DOHH2 (cell line): Measurements from ENCODE around the gene FRMD8.

ENCODE experiments used
- H3F3A ChIP-seq: fragments of 200-600 bp; sonication (generic), shearing (Covaris generic); 2 replicates; pipeline ENCODE4 v1.6.0; 2016; ENCODE audit warnings: antibody characterized with exemption, mild to moderate bottlenecking; ENCODE audit not compliant: control insufficient read depth, insufficient read depth
- H3K27ac ChIP-seq: fragments of 200-600 bp; sonication (generic); 2 replicates; pipeline ENCODE4 v1.5.1; 2014; ENCODE audit warnings: low read depth, mild to moderate bottlenecking, low read length, moderate library complexity
- H3K27me3 ChIP-seq: fragments of 200-600 bp; sonication (generic); 2 replicates; pipeline ENCODE4 v1.6.1; 2014; ENCODE audit warnings: mild to moderate bottlenecking, low read length, mixed read lengths; ENCODE audit not compliant: control insufficient read depth
- H3K36me3 ChIP-seq: fragments of 200-600 bp; sonication (generic); 2 replicates; pipeline ENCODE4 v1.6.1; 2014; ENCODE audit warnings: mild to moderate bottlenecking, low read length, moderate library complexity, mixed read lengths; ENCODE audit not compliant: control insufficient read depth
- H3K4me1 ChIP-seq: fragments of 200-600 bp; sonication (generic); 2 replicates; pipeline ENCODE4 v1.6.1; 2014; ENCODE audit warnings: mild to moderate bottlenecking, low read length, mixed read lengths; ENCODE audit not compliant: control insufficient read depth
- H3K4me2 ChIP-seq: fragments of 200-600 bp; sonication (generic); 2 replicates; pipeline ENCODE4 v1.6.0; 2014; ENCODE audit warnings: mild to moderate bottlenecking, low read length, moderate library complexity
- H3K4me3 ChIP-seq: fragments of 200-600 bp; sonication (generic); 2 replicates; pipeline ENCODE4 v1.5.1; 2014; ENCODE audit warnings: mild to moderate bottlenecking, low read length, mixed read lengths
- H3K79me2 ChIP-seq: fragments of 200-600 bp; sonication (generic); 2 replicates; pipeline ENCODE4 v1.6.1; 2014; ENCODE audit warnings: mild to moderate bottlenecking, low read length, mixed read lengths; ENCODE audit not compliant: control insufficient read depth
- H3K9me2 ChIP-seq: fragments of 200-600 bp; sonication (generic); replicated peaks from 2 replicates; pipeline ENCODE4 v1.6.1; 2014; ENCODE audit warnings: mild to moderate bottlenecking, low read length, mixed read lengths; ENCODE audit not compliant: control insufficient read depth
- H3K9me3 ChIP-seq: fragments of 200-600 bp; sonication (generic); 2 replicates; pipeline ENCODE4 v1.6.1; 2014; ENCODE audit warnings: antibody characterized with exemption, low read length, mixed read lengths; ENCODE audit not compliant: control insufficient read depth, insufficient read depth
- H4K20me1 ChIP-seq: fragments of 200-600 bp; sonication (generic); 2 replicates; pipeline ENCODE4 v1.6.0; 2014; ENCODE audit warnings: low read depth, mild to moderate bottlenecking, antibody characterized with exemption, low read length, moderate library complexity; ENCODE audit not compliant: control insufficient read depth, insufficient read depth
- EZH2phosphoT487 ChIP-seq: fragments of 200-600 bp; sonication (generic); IDR thresholded peaks from 2 replicates; pipeline ENCODE4 v1.6.1; 2017; ENCODE audit warnings: borderline replicate concordance, mild to moderate bottlenecking, antibody characterized with exemption, low read length, moderate library complexity, mixed read lengths
- TF ChIP-seq, protein P1 (sequence below): fragments of 200-600 bp; sonication (generic); IDR thresholded peaks from one replicate; pipeline ENCODE4 v1.5.1; 2014; ENCODE audit warnings: antibody characterized with exemption, mild to moderate bottlenecking, low read depth, low read length; ENCODE audit not compliant: poor library complexity, severe bottlenecking

FRMD8 gene

DNA sequence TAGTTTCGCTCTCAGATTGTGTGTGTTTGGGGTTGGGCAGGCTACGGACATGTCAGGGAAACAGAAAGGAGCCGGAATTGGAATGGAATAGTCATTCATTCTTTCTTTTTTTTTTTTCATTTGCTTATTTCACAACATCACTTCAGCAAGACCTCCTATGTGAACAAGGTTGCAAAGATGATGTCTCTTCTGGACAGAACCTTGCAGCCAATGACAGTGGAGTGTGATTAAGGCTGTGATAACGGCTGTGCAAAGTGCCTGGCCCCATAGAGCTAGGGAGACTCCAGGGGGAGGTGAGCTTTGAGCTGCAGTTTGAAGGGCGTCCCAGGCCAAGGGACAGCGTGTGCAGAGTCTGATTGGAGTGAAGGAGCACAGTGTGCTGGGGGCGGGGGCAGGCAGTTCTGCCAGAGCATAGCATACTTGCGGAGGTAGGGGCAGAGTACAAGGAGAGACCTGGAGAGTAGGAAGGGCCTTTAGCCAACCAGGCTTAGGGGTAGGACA, 28.5 kb upstream of the FRMD8 start:
- Histone ChIP-seq H3F3A (peaks cover 11% of the 10 kb centered on the region), H3K4me1 (peaks cover 17% of the 10 kb centered on the region), H3K4me2 (no peak overlapping the region)

DNA sequence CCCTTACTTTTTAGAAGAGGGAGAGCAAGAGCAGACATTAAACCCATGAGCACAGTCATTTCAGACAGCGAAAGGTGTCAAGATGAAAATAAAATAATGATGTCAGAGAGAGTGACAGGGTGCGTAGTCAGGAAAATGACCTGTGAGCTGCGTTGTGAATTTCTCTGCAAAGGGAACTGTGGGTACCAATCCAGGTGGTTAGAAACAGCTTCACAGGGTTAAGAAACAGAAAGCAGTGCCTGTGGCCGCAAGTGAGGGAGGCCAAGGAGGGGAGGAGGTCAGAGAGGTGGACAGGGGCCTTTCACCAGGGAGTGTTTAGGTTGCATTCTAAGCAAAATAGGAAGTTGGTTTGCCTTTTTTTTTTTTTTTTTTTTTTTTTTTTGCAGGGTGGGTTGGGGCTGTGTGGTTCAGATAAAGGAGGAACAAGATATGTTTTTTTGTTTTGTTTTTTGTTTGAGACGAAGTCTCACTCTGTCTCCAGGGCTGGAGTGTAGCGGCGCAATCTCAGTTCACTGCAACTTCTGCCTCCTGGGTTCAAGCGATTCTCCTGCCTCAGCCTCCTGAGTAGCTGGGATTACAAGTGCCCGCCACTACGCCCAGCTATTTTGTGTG, 24.0 kb upstream of the FRMD8 start:
- H3K9me3 ChIP-seq: no peaks in the 10 kb centered on the region
- H3K4me1 ChIP-seq: peaks cover 10% of the 10 kb centered on the region
- H3K79me2 ChIP-seq: no peaks in the 10 kb centered on the region
- H3K9me2 ChIP-seq: no peaks in the 10 kb centered on the region
- H3K36me3 ChIP-seq: no peaks in the 10 kb centered on the region
- no peak overlapping the region for H3K4me2 ChIP-seq
- no peak overlapping the region for H3K4me3 ChIP-seq
- H3K27me3 ChIP-seq: no peaks in the 10 kb centered on the region
- no peak for TF ChIP-seq EZH2phosphoT487
- TF ChIP-seq, protein P1, sequence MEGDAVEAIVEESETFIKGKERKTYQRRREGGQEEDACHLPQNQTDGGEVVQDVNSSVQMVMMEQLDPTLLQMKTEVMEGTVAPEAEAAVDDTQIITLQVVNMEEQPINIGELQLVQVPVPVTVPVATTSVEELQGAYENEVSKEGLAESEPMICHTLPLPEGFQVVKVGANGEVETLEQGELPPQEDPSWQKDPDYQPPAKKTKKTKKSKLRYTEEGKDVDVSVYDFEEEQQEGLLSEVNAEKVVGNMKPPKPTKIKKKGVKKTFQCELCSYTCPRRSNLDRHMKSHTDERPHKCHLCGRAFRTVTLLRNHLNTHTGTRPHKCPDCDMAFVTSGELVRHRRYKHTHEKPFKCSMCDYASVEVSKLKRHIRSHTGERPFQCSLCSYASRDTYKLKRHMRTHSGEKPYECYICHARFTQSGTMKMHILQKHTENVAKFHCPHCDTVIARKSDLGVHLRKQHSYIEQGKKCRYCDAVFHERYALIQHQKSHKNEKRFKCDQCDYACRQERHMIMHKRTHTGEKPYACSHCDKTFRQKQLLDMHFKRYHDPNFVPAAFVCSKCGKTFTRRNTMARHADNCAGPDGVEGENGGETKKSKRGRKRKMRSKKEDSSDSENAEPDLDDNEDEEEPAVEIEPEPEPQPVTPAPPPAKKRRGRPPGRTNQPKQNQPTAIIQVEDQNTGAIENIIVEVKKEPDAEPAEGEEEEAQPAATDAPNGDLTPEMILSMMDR: no peak
- no peaks in the 10 kb centered on the region for H3F3A ChIP-seq
- H4K20me1 ChIP-seq: no peaks in the 10 kb centered on the region
- H3K27ac ChIP-seq: no peak overlapping the region

More for the DNA sequence above, 28.5 kb upstream of the FRMD8 start:
- no peaks in the 10 kb centered on the region for H3K27me3 ChIP-seq
- H3K27ac ChIP-seq: no peak overlapping the region
- no peak overlapping the region for H3K4me3 ChIP-seq
- H3K79me2 ChIP-seq: no peaks in the 10 kb centered on the region
- no peaks in the 10 kb centered on the region for H3K9me2 ChIP-seq
- H3K36me3 ChIP-seq: peaks cover 5% of the 10 kb centered on the region
- no peak for TF ChIP-seq EZH2phosphoT487
- TF ChIP-seq, protein P1: no peak
- no peaks in the 10 kb centered on the region for H3K9me3 ChIP-seq
- peaks cover 3% of the 10 kb centered on the region; the same call in 1 of the 2 replicates for H4K20me1 ChIP-seq

DNA sequence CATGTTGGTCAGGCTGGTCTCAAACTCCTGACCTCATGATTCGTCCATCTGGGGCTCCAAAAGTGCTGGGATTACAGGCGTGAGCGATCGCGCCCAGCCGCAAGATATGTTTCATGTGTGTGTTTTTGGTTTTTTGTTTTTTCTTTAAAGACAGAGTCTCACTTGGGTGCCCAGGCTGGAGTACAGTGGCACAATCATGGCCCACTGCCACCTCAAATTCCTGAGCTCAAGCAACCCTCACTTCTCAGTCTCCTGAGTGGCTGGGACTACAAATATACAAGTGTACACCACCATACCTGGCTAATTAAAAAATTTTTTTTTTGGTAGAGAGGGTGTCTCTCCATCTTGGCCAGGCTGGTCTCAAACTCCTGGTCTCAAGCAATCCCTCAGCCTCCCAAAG, 23.5 kb upstream of the FRMD8 start:
- TF ChIP-seq EZH2phosphoT487: no peak
- TF ChIP-seq, protein P1: no peak
- H3K79me2 ChIP-seq: no peaks in the 10 kb centered on the region
- H3K4me1 ChIP-seq: peaks cover 10% of the 10 kb centered on the region
- H4K20me1 ChIP-seq: no peaks in the 10 kb centered on the region
- no peaks in the 10 kb centered on the region for H3K27me3 ChIP-seq
- no peaks in the 10 kb centered on the region for H3F3A ChIP-seq
- H3K9me2 ChIP-seq: no peaks in the 10 kb centered on the region
- no peak overlapping the region for H3K4me2 ChIP-seq
- H3K36me3 ChIP-seq: no peaks in the 10 kb centered on the region
- no peaks in the 10 kb centered on the region for H3K9me3 ChIP-seq
- no peak overlapping the region for H3K4me3 ChIP-seq
- H3K27ac ChIP-seq: no peak overlapping the region
